GM23338 (cell line): ENCODE data around the gene IGF2BP3. TPM values are rescaled to one million over a fixed set of nuclear protein-coding genes. Genes with fewer than 3 reads are reported as not detected.

Source experiments
- ATAC-seq: fragments of 200-7000 bp; cut with Tn5 transposase; 3 replicates; pipeline ENCODE4 v1.9.1; 2020
- DNase-seq: peaks from one replicate; pipeline ENCODE4 v3.0.0-alpha.2; 2015; ENCODE audit warnings: low spot score
- H2AFZ ChIP-seq: fragments of 200-600 bp; sonication (generic); 2 replicates; pipeline ENCODE4 v1.8.0; 2016; ENCODE audit warnings: antibody characterized with exemption, mild to moderate bottlenecking, moderate library complexity
- H3F3A ChIP-seq: fragments of 200-600 bp; sonication (generic); replicated peaks from 2 replicates; pipeline ENCODE4 v1.8.0; 2017; ENCODE audit warnings: antibody characterized with exemption, mixed run types, low read depth
- H3K27ac ChIP-seq: fragments of 200-600 bp; sonication (generic); 2 replicates; pipeline ENCODE4 v1.6.1; 2016; ENCODE audit warnings: low read depth
- H3K27me3 ChIP-seq: fragments of 200-600 bp; sonication (generic); 2 replicates; pipeline ENCODE4 v1.8.0; 2016; ENCODE audit warnings: mild to moderate bottlenecking, mixed run types, moderate library complexity; ENCODE audit not compliant: insufficient read depth
- H3K36me3 ChIP-seq: fragments of 200-600 bp; sonication (generic); 2 replicates; pipeline ENCODE4 v1.8.0; 2016; ENCODE audit warnings: mild to moderate bottlenecking; ENCODE audit not compliant: insufficient read depth
- H3K4me1 ChIP-seq: fragments of 200-600 bp; sonication (generic); 2 replicates; pipeline ENCODE4 v1.8.0; 2016; ENCODE audit warnings: mild to moderate bottlenecking, moderate library complexity; ENCODE audit not compliant: insufficient read depth
- H3K4me2 ChIP-seq: fragments of 200-600 bp; sonication (generic); 2 replicates; pipeline ENCODE4 v1.7.1; 2017; ENCODE audit warnings: mixed run types
- H3K4me3 ChIP-seq: fragments of 200-600 bp; sonication (generic); 2 replicates; pipeline ENCODE4 v1.6.1; 2016; ENCODE audit warnings: mixed run types
- H3K79me2 ChIP-seq: fragments of 200-600 bp; sonication (generic); replicated peaks from 2 replicates; pipeline ENCODE4 v1.8.0; 2017; ENCODE audit warnings: mild to moderate bottlenecking; ENCODE audit not compliant: insufficient read depth
- H3K9me2 ChIP-seq: fragments of 200-600 bp; sonication (generic); 2 replicates; pipeline ENCODE4 v1.8.0; 2017; ENCODE audit not compliant: insufficient read depth
- H4K20me1 ChIP-seq: fragments of 200-600 bp; sonication (generic); replicated peaks from 2 replicates; pipeline ENCODE4 v1.8.0; 2017; ENCODE audit warnings: mild to moderate bottlenecking; ENCODE audit not compliant: insufficient read depth
- H3K27ac Mint-ChIP-seq: 2 replicates; pipeline ENCODE4 v1.8.0; 2020; ENCODE audit warnings: inconsistent platforms, mild to moderate bottlenecking, moderate library complexity, mixed read lengths
- H3K27me3 Mint-ChIP-seq: 3 replicates; pipeline ENCODE4 v1.8.0; 2022; ENCODE audit warnings: low read depth, mild to moderate bottlenecking, moderate library complexity, mixed read lengths, inconsistent platforms; ENCODE audit not compliant: insufficient read depth, poor library complexity
- H3K36me3 Mint-ChIP-seq: 3 replicates; pipeline ENCODE4 v1.8.0; 2021; ENCODE audit warnings: low read depth, mild to moderate bottlenecking, inconsistent platforms, moderate library complexity, mixed read lengths
- H3K4me1 Mint-ChIP-seq: 3 replicates; pipeline ENCODE4 v1.8.0; 2020; ENCODE audit warnings: mild to moderate bottlenecking, inconsistent platforms, mixed read lengths
- H3K4me3 Mint-ChIP-seq: 3 replicates; pipeline ENCODE4 v1.8.0; 2021; ENCODE audit warnings: moderate library complexity, mild to moderate bottlenecking, inconsistent platforms, mixed read lengths
- H3K9me3 Mint-ChIP-seq: 3 replicates; pipeline ENCODE4 v1.8.0; 2020; ENCODE audit warnings: moderate library complexity, mild to moderate bottlenecking, inconsistent platforms, mixed read lengths
- EZH2 ChIP-seq: fragments of 200-600 bp; sonication (generic); IDR thresholded peaks from one replicate; pipeline ENCODE4 v1.8.0; 2017; ENCODE audit warnings: antibody characterized with exemption, mild to moderate bottlenecking, low read depth; ENCODE audit not compliant: unreplicated experiment
- JUNB ChIP-seq: IDR thresholded peaks from one replicate; pipeline ENCODE4 v1.6.1; 2016; ENCODE audit warnings: antibody characterized with exemption; ENCODE audit not compliant: unreplicated experiment
- POLR2AphosphoS5 ChIP-seq: IDR thresholded peaks from 2 replicates; pipeline ENCODE4 v1.6.1; 2016; ENCODE audit warnings: antibody characterized with exemption, low read depth
- STAT1 ChIP-seq: IDR thresholded peaks from one replicate; pipeline ENCODE4 v1.6.1; 2016; ENCODE audit warnings: antibody characterized with exemption; ENCODE audit not compliant: unreplicated experiment
- ZNF114 ChIP-seq: fragments of 250-450 bp; sonication (Bioruptor Pico); IDR thresholded peaks from 2 replicates; pipeline ENCODE4 v1.5.0; 2020; ENCODE audit warnings: mild to moderate bottlenecking, moderate library complexity
- polyA plus RNA-seq: library from polyadenylated mRNA; unstranded; fragments of >200 nt; fragmentation: Nextera tagmentation; extraction: Ambion mirVana; gene quantifications from 2 replicates; pipeline ENCODE4 v1.2.1, GENCODE V29; 2016
- total RNA-seq: library from RNA; depleted of rRNA; stranded (reverse); fragments of >200 nt; shearing (Covaris generic); gene quantifications from 2 replicates; pipeline ENCODE4 v1.2.3, GENCODE V29; 2014
- TF ChIP-seq, protein P1 (sequence below): IDR thresholded peaks from 2 replicates; pipeline ENCODE4 v1.6.1; 2016; ENCODE audit warnings: antibody characterized with exemption
- TF ChIP-seq, protein P2 (sequence below), 2 experiments: fragments of 200-600 bp in 1 of 2; sonication (generic) in 1 of 2; conservative IDR thresholded peaks; 2 replicates each; pipeline versions ENCODE4 v1.5.1 to v1.6.1; 2016 to 2017; ENCODE audit warnings: antibody characterized with exemption in 2 of 2, low read depth in 2 of 2, mild to moderate bottlenecking in 2 of 2, moderate library complexity in 1 of 2

The IGF2BP3 gene
- total and polyA plus RNA-seq, 2 experiments from 2014 or later, result 52.0 to 183 TPM

DNA sequence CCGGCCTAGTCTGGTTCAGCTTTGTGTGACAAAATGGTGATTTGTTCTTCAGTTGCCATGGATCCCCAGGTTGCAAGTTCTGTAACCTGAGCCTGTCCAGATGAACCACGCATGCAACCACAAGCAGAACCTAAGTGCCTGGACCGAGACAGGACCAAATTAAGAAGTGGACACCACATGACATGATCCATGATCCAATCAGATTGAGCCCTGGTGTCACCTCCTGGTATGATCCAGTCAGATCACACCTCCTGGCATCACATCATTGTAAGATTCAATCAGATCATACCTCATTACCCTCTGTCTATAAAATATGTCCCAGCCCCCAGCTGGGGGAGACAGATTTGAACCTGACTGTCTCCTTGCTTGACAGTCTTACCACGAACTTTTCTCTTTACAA, 101.2 kb downstream of the IGF2BP3 start (continued):
- TF ChIP-seq, protein P1, sequence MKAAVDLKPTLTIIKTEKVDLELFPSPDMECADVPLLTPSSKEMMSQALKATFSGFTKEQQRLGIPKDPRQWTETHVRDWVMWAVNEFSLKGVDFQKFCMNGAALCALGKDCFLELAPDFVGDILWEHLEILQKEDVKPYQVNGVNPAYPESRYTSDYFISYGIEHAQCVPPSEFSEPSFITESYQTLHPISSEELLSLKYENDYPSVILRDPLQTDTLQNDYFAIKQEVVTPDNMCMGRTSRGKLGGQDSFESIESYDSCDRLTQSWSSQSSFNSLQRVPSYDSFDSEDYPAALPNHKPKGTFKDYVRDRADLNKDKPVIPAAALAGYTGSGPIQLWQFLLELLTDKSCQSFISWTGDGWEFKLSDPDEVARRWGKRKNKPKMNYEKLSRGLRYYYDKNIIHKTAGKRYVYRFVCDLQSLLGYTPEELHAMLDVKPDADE, result no peak
- TF ChIP-seq ZNF114, result no peak

DNA sequence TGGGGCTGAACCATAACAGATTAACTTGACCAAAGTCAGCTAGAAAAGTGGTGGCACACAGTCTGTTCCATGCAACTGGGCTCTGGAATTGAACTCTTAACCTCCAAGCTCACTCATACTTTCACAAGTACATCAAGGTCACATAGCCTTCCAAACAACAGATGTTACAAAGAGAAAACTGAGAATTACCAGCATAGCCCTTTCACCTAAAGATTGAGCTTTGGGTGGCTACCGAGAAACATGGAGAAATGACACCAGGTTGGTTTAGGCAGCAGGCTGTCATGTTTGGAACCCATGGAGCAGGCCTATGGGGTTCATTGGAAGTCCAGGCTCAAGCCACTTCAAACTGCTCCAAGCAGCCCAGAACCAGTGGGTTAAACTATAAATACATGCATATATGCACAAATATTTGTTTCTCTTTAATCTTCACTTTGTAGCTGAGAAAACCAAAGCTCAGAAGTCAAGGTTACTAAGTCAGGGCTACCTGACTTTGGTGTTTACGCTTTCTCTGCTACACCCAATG, 112.1 kb downstream of the IGF2BP3 start:
- Histone ChIP-seq H3K4me1 (no peaks in the 10 kb centered on the region), H4K20me1 (peaks cover 10% of the 10 kb centered on the region; the same call in 1 of the 2 replicates), H3K27me3 (no peaks in the 10 kb centered on the region), H3K36me3 (peaks cover 4% of the 10 kb centered on the region; the same call in 1 of the 2 replicates), H2AFZ (no peak overlapping the region), H3K4me2 (no peak overlapping the region), H3K79me2 (peaks cover 91% of the 10 kb centered on the region), H3K4me3 (no peak overlapping the region), H3F3A (0 out of 2 replicates have a peak, but pooled peaks cover 4% of the 10 kb centered on the region), H3K9me2 (no peaks in the 10 kb centered on the region), H3K27ac (peak overlapping the region; percentile 76; the same call in 1 of the 2 replicates)
- H3K9me3 Mint-ChIP-seq, result no peaks in the 10 kb centered on the region
- H3K4me1 Mint-ChIP-seq, result no peaks in the 10 kb centered on the region; the same call in 2 of the 3 replicates
- peaks cover 2% of the 10 kb centered on the region for H3K27me3 Mint-ChIP-seq
- no peak overlapping the region for H3K27ac Mint-ChIP-seq
- H3K4me3 Mint-ChIP-seq, result no peak overlapping the region
- ATAC-seq (peak; percentile 31; the same call in 2 of the 3 replicates), DNase-seq (no peak)
- peaks cover 25% of the 10 kb centered on the region for H3K36me3 Mint-ChIP-seq
- TF ChIP-seq STAT1 (no peak), POLR2AphosphoS5 (no peak), EZH2 (no peak), JUNB (no peak)

DNA sequence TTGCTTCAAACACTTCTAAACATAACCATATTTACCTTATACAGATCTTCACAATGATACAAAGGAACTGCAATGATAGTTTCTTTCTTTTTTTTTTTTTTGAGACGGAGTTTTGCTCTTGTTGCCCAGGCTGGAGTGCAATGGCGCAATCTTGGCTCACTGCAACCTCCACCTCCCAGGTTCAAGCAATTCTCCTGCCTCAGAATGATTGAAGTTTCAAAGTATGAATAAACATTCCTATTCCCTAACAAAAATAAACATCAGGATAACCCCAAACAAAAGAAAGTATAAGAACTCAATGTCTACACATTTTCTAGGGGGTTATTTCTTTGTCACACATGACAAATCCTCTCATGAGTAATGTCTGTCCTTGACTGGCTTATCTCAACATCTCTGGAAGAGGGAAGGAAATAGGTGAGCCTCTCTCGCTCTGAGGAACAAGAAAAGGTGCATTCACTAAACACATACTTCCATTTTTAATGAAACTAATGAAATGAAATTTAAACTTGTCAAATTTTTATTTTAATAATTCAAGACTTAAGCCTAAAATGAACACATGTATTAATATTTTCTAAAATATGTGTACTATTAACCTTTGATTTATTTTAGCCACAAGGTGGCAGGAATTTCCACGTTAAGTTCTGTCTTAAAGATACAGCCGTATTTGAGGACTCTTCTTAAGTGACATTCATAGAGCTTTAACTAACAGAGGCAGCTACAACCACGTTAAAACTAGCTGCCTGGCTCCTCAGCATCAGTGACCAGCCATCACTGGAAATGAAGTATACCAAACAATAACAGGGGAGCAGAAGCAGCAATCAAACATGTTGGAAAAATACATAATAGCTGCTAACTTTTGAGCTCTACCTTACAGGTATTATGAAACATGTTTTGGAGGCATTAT, 112.8 kb downstream of the IGF2BP3 start:
- Mint-ChIP-seq H3K4me3 (no peak overlapping the region), H3K4me1 (no peaks in the 10 kb centered on the region; the same call in none of the 3 replicates), H3K27ac (no peak overlapping the region), H3K27me3 (peaks cover 6% of the 10 kb centered on the region), H3K36me3 (peaks cover 26% of the 10 kb centered on the region), H3K9me3 (no peaks in the 10 kb centered on the region)
- H3K9me2 ChIP-seq, result no peaks in the 10 kb centered on the region
- H4K20me1 ChIP-seq, result peaks cover 10% of the 10 kb centered on the region; the same call in 1 of the 2 replicates
- H3K4me2 ChIP-seq, result no peak overlapping the region
- DNase-seq, result peak; percentile 39
- H3K36me3 ChIP-seq, result peaks cover 4% of the 10 kb centered on the region; the same call in 1 of the 2 replicates
- H3K4me1 ChIP-seq, result no peaks in the 10 kb centered on the region
- no peak overlapping the region for H2AFZ ChIP-seq
- H3K27me3 ChIP-seq, result no peaks in the 10 kb centered on the region
- ATAC-seq, result peak; percentile 51
- no peak overlapping the region for H3K4me3 ChIP-seq
- 0 out of 2 replicates have a peak, but pooled peaks cover 4% of the 10 kb centered on the region for H3F3A ChIP-seq
- peak overlapping the region; percentile 76; the same call in 1 of the 2 replicates for H3K27ac ChIP-seq
- H3K79me2 ChIP-seq, result peaks cover 83% of the 10 kb centered on the region
- no peak for TF ChIP-seq POLR2AphosphoS5
- TF ChIP-seq, protein P2, sequence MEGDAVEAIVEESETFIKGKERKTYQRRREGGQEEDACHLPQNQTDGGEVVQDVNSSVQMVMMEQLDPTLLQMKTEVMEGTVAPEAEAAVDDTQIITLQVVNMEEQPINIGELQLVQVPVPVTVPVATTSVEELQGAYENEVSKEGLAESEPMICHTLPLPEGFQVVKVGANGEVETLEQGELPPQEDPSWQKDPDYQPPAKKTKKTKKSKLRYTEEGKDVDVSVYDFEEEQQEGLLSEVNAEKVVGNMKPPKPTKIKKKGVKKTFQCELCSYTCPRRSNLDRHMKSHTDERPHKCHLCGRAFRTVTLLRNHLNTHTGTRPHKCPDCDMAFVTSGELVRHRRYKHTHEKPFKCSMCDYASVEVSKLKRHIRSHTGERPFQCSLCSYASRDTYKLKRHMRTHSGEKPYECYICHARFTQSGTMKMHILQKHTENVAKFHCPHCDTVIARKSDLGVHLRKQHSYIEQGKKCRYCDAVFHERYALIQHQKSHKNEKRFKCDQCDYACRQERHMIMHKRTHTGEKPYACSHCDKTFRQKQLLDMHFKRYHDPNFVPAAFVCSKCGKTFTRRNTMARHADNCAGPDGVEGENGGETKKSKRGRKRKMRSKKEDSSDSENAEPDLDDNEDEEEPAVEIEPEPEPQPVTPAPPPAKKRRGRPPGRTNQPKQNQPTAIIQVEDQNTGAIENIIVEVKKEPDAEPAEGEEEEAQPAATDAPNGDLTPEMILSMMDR (conservative IDR thresholded peaks at IDR 0.05; ENCODE audit: low read depth in 2 of 2), result peak; percentile 47 to 56
